IPS-18a (cell line): ENCODE data around the gene MSS51.
"Not testable (repeated sequence)": the region's sequence is repeated elsewhere in the genome, so short reads cannot be mapped to it uniquely, and the experiment has no call there.

Experiments
- H3K27ac ChIP-seq: one replicate; pipeline ENCODE4 v1.5.1; 2013; ENCODE audit warnings: low read length
- H3K27me3 ChIP-seq: one replicate; pipeline ENCODE4 v1.6.1; 2013; ENCODE audit warnings: mild to moderate bottlenecking, low read length; ENCODE audit not compliant: control insufficient read depth, insufficient read depth
- H3K36me3 ChIP-seq: one replicate; pipeline ENCODE4 v1.6.1; 2013; ENCODE audit warnings: low read depth, low read length; ENCODE audit not compliant: control insufficient read depth
- H3K4me1 ChIP-seq: one replicate; pipeline ENCODE4 v1.6.1; 2013; ENCODE audit warnings: low read depth, low read length; ENCODE audit not compliant: control insufficient read depth
- H3K4me3 ChIP-seq: one replicate; pipeline ENCODE4 v1.5.1; 2013; ENCODE audit warnings: low read length
- H3K9ac ChIP-seq: one replicate; pipeline ENCODE4 v1.6.1; 2013; ENCODE audit warnings: mild to moderate bottlenecking, low read length, moderate library complexity
- H3K9me3 ChIP-seq: one replicate; pipeline ENCODE4 v1.6.1; 2013; ENCODE audit warnings: low read depth, low read length; ENCODE audit not compliant: control insufficient read depth

The MSS51 gene

GRCh38 chr10:73394325-73394724 is 39.0 kb downstream of the MSS51 start:
- H3K27me3 ChIP-seq, H3K9me3 ChIP-seq, H3K27ac ChIP-seq, H3K9ac ChIP-seq, H3K4me1 ChIP-seq, H3K4me3 ChIP-seq: not testable (repeated sequence)
- peaks cover 30% of the 10 kb centered on the region for H3K36me3 ChIP-seq

GRCh38 chr10:73388228-73388627 is 45.1 kb downstream of the MSS51 start:
- no peak overlapping the region for H3K9ac ChIP-seq
- H3K4me3 ChIP-seq, result no peak overlapping the region
- no peak overlapping the region for H3K27ac ChIP-seq
- no peaks in the 10 kb centered on the region for H3K27me3 ChIP-seq
- H3K9me3 ChIP-seq, result no peaks in the 10 kb centered on the region
- H3K4me1 ChIP-seq, result no peaks in the 10 kb centered on the region
- peaks cover 40% of the 10 kb centered on the region for H3K36me3 ChIP-seq

GRCh38 chr10:73386583-73386982 is 46.8 kb downstream of the MSS51 start:
- Histone ChIP-seq H3K27ac (no peak overlapping the region), H3K27me3 (no peaks in the 10 kb centered on the region), H3K4me3 (no peak overlapping the region), H3K36me3 (peaks cover 52% of the 10 kb centered on the region), H3K9me3 (no peaks in the 10 kb centered on the region), H3K4me1 (no peaks in the 10 kb centered on the region), H3K9ac (no peak overlapping the region)

GRCh38 chr10:73379064-73379748 is 54.2 kb downstream of the MSS51 start:
- H3K9me3 ChIP-seq, result no peaks in the 10 kb centered on the region
- no peak overlapping the region for H3K27ac ChIP-seq
- no peak overlapping the region for H3K9ac ChIP-seq
- peaks cover 37% of the 10 kb centered on the region for H3K36me3 ChIP-seq
- H3K27me3 ChIP-seq, result no peaks in the 10 kb centered on the region
- H3K4me3 ChIP-seq, result no peak overlapping the region
- no peaks in the 10 kb centered on the region for H3K4me1 ChIP-seq

- H3K4me3 ChIP-seq, result no peak overlapping the region
- H3K4me1 ChIP-seq, result no peaks in the 10 kb centered on the region
- peaks cover 22% of the 10 kb centered on the region for H3K36me3 ChIP-seq
- no peaks in the 10 kb centered on the region for H3K27me3 ChIP-seq
- no peaks in the 10 kb centered on the region for H3K9me3 ChIP-seq
- no peak overlapping the region for H3K27ac ChIP-seq
- H3K9ac ChIP-seq, result no peak overlapping the region
Observed at GRCh38 chr10:73376679-73377078, 56.7 kb downstream of the MSS51 start.
